SK-N-SH (cell line): ENCODE results near the gene STAG3. TPM values are rescaled to one million over a fixed set of nuclear protein-coding genes. Genes with fewer than 3 reads are reported as not detected.

Experiments
- CTCF ChIA-PET: fragments of 300-600, 350-600 bp; formaldehyde crosslinking; extraction: SDS; loops from one replicate; lab custom pipeline; 2021; lab: Yijun Ruan, JAX
- POLR2A ChIA-PET: fragments of 350-600 bp; sonication (Branson Sonifier 250); formaldehyde crosslinking; extraction: SDS; loops from one replicate; lab custom pipeline; 2020; ENCODE audit warnings: antibody characterized with exemption, inconsistent platforms; lab: Yijun Ruan, JAX
- DNase-seq: peaks from one replicate; pipeline ENCODE4 v3.0.0; 2012
- H2AFZ ChIP-seq: fragments of 200-600 bp; sonication (generic); 2 replicates; pipeline ENCODE4 v1.8.1; 2016; ENCODE audit warnings: antibody characterized with exemption, mild to moderate bottlenecking, low read depth
- H3F3A ChIP-seq: fragments of 200-600 bp; sonication (generic); replicated peaks from 2 replicates; pipeline ENCODE3; 2016; ENCODE audit warnings: antibody characterized with exemption, mild to moderate bottlenecking; ENCODE audit not compliant: insufficient read depth
- H3K27ac ChIP-seq, 2 experiments: fragments of 200-500 bp in 1 of 2; fragments of 200-600 bp in 1 of 2; sonication (Bioruptor generic) in 1 of 2; sonication (generic), shearing (Covaris generic) in 1 of 2; 2 replicates each; pipeline versions ENCODE4 v1.5.1 to v1.6.1; 2014 to 2016; ENCODE audit warnings: low read depth in 2 of 2, inconsistent platforms in 1 of 2, low read length in 1 of 2, mild to moderate bottlenecking in 1 of 2, mixed read lengths in 1 of 2
- H3K27me3 ChIP-seq: fragments of 200-600 bp; sonication (generic), shearing (Covaris generic); 2 replicates; pipeline ENCODE4 v1.6.1; 2016; ENCODE audit warnings: mixed run types; ENCODE audit not compliant: insufficient read depth
- H3K36me3 ChIP-seq, 2 experiments: fragments of 200-500 bp in 1 of 2; fragments of 200-600 bp in 1 of 2; sonication (Bioruptor generic) in 1 of 2; sonication (generic) in 1 of 2; replicated peaks in 1 of 2; 2 replicates each; pipeline versions ENCODE3 to v1.5.1; 2014 to 2016; ENCODE audit warnings: low read length in 1 of 2, mild to moderate bottlenecking in 1 of 2; ENCODE audit not compliant: insufficient read depth in 2 of 2, control insufficient read depth in 1 of 2
- H3K4me1 ChIP-seq, 2 experiments: fragments of 200-500 bp in 1 of 2; fragments of 200-600 bp in 1 of 2; sonication (Bioruptor generic) in 1 of 2; sonication (generic), shearing (Covaris generic) in 1 of 2; 2 replicates each; pipeline versions ENCODE4 v1.5.1 to v1.6.1; 2014 to 2016; ENCODE audit warnings: low read depth in 1 of 2, low read length in 1 of 2, mixed run types in 1 of 2; ENCODE audit not compliant: insufficient read depth in 2 of 2, control insufficient read depth in 1 of 2
- H3K4me2 ChIP-seq: fragments of 200-600 bp; sonication (generic), shearing (Covaris generic); 2 replicates; pipeline ENCODE4 v1.6.1; 2017; ENCODE audit warnings: mixed run types
- H3K4me3 ChIP-seq, 2 experiments: fragments of 200-500 bp in 1 of 2; fragments of 200-600 bp in 1 of 2; sonication (Bioruptor generic) in 1 of 2; sonication (generic), shearing (Covaris generic) in 1 of 2; 2 replicates each; pipeline versions ENCODE4 v1.5.1 to v1.8.1; 2014 to 2016; ENCODE audit warnings: low read depth in 2 of 2, inconsistent platforms in 1 of 2, low read length in 1 of 2, mild to moderate bottlenecking in 1 of 2, mixed read lengths in 1 of 2, moderate library complexity in 1 of 2
- H3K79me2 ChIP-seq: fragments of 200-600 bp; sonication (generic); 2 replicates; pipeline ENCODE4 v1.8.1; 2017; ENCODE audit warnings: mild to moderate bottlenecking; ENCODE audit not compliant: insufficient read depth
- H3K9ac ChIP-seq: fragments of 200-600 bp; sonication (generic); 2 replicates; pipeline ENCODE4 v1.6.1; 2017; ENCODE audit warnings: mixed run types
- H3K9me2 ChIP-seq: fragments of 200-600 bp; sonication (generic); 2 replicates; pipeline ENCODE4 v1.6.1; 2017; ENCODE audit warnings: mixed run types
- H3K9me3 ChIP-seq: fragments of 200-600 bp; sonication (generic); 2 replicates; pipeline ENCODE4 v1.6.1; 2017; ENCODE audit warnings: mixed run types, mild to moderate bottlenecking, moderate library complexity
- H4K20me1 ChIP-seq: fragments of 200-600 bp; sonication (generic); 2 replicates; pipeline ENCODE4 v1.6.1; 2017; ENCODE audit warnings: mild to moderate bottlenecking, mixed run types; ENCODE audit not compliant: insufficient read depth
- CHD2 ChIP-seq: fragments of 150-350 bp; IDR thresholded peaks from 2 replicates; pipeline ENCODE4 v1.6.1; 2018; ENCODE audit warnings: low read length; ENCODE audit not compliant: partially characterized antibody
- ELF1 ChIP-seq: IDR thresholded peaks from 2 replicates; pipeline ENCODE4 v1.4.0; 2012
- EP300 ChIP-seq, 2 experiments: IDR thresholded peaks; 2 replicates each; pipeline versions ENCODE4 v1.4.0 to v1.6.1; 2012; ENCODE audit warnings: borderline replicate concordance in 1 of 2, low read depth in 1 of 2, low read length in 1 of 2
- FOSL2 ChIP-seq: IDR thresholded peaks from 2 replicates; pipeline ENCODE4 v1.4.0; 2012; ENCODE audit warnings: low read depth, mild to moderate bottlenecking, moderate library complexity, borderline replicate concordance
- GABPA ChIP-seq: IDR thresholded peaks from 2 replicates; pipeline ENCODE4 v1.4.0; 2012; ENCODE audit warnings: low read depth, mild to moderate bottlenecking
- NFIC ChIP-seq: IDR thresholded peaks from 2 replicates; pipeline ENCODE4 v1.4.0; 2012; ENCODE audit warnings: borderline replicate concordance
- NRF1 ChIP-seq: IDR thresholded peaks from 2 replicates; pipeline ENCODE4 v1.6.1; 2012; ENCODE audit warnings: low read depth, mild to moderate bottlenecking, low read length
- RAD21 ChIP-seq: IDR thresholded peaks from 2 replicates; pipeline ENCODE4 v1.6.1; 2012; ENCODE audit warnings: mild to moderate bottlenecking, low read length
- RFX5 ChIP-seq: IDR thresholded peaks from 2 replicates; pipeline ENCODE4 v1.6.1; 2012; ENCODE audit warnings: mild to moderate bottlenecking, improper control_type of control experiment, low read length
- SMC3 ChIP-seq: IDR thresholded peaks from 2 replicates; pipeline ENCODE4 v1.6.1; 2012; ENCODE audit warnings: low read depth, low read length, improper control_type of control experiment
- TCF12 ChIP-seq: IDR thresholded peaks from 2 replicates; pipeline ENCODE4 v1.4.0; 2012
- WGBS: methylation state at CpG from one replicate; pipeline ENCODE4 v1.1.6; 2017; ENCODE audit warnings: low lambda C conversion rate; 5-methylcytosine and 5-hydroxymethylcytosine counted together
- polyA plus RNA-seq, 3 experiments: library from polyadenylated mRNA; depleted of rRNA; stranded (reverse); fragments of >200 nt; gene quantifications; 2 replicates each; pipeline ENCODE4 v1.2.3, GENCODE V29; 2012
- TF ChIP-seq, protein P1 (sequence below): fragments of 200-600 bp; sonication (generic); IDR thresholded peaks from 2 replicates; pipeline ENCODE4 v1.6.1; 2017; ENCODE audit warnings: antibody characterized with exemption, mild to moderate bottlenecking, moderate library complexity
- TF ChIP-seq, protein P2 (sequence below): fragments of 150-350 bp; IDR thresholded peaks from 2 replicates; pipeline ENCODE4 v1.6.1; 2017; ENCODE audit warnings: antibody characterized with exemption, low read length, low read depth, borderline replicate concordance
- TF ChIP-seq, protein P3 (sequence below): IDR thresholded peaks from 2 replicates; pipeline ENCODE4 v1.6.1; 2012; ENCODE audit warnings: mild to moderate bottlenecking, low read depth, low read length, moderate library complexity
- TF ChIP-seq, protein P4 (sequence below): IDR thresholded peaks from 2 replicates; pipeline ENCODE4; 2012
- TF ChIP-seq, protein P5 (sequence below): fragments of 150-350 bp; IDR thresholded peaks from 2 replicates; pipeline ENCODE4 v1.6.1; 2016; ENCODE audit warnings: mild to moderate bottlenecking, low read depth, low read length

STAG3 gene
- polyA plus RNA-seq, 1 of the 3 experiments (the other 2 are of a cell fraction): 0.10 TPM

DNA sequence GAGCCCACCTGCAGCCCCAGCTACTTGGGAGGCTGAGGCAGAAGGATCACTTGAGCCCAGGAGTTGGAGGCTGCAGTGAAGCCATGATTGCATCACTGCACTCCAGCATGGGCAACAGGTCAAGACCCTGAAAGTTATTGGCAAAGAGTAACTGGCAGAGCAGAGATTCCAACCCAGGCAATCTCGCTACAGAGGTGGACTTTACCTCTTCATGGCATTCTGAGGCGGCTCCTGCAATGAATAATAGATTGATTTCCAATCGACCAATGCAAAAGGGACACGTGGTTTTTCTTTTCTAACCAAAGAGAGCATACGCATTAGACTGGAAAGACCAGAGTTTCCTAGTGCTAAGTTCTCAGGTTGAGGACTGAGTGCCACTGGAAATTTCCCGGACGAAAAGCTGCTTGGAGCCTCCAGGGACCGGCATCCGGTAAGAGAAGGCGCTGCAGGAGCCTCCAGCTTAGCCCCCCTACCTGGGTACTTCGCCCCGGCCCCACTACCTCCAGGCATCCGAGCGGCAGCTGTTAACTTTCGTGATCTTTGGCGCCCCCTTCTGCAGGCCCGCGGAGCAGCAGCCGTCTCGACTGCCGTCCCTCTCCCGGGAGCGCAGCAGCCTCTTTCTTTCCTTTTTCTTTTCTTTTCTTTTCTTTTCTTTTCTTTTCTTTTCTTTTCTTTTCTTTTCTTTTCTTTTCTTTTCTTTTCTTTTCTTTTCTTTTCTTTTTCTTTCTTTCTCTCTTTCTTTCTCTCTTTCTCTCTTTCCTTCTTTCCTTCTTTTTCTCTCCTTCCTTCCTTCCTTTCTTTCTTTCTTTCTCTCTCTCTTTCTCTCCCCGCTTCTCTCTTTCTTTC lies 46.9 kb upstream of the STAG3 start:
- Histone ChIP-seq H3K4me3 (no peak overlapping the region; a peak in 1 of 4 replicates), H3K27me3 (no peaks in the 10 kb centered on the region), H2AFZ (peak overlapping the region; percentile 83), H3K9ac (no peak overlapping the region), H3K79me2 (peaks cover 7% of the 10 kb centered on the region; the same call in 1 of the 2 replicates)
- TF ChIP-seq CHD2 (no peak), TCF12 (no peak), SMC3 (peak; percentile 59), RAD21 (peak; percentile 79)
- TF ChIP-seq, protein P1, sequence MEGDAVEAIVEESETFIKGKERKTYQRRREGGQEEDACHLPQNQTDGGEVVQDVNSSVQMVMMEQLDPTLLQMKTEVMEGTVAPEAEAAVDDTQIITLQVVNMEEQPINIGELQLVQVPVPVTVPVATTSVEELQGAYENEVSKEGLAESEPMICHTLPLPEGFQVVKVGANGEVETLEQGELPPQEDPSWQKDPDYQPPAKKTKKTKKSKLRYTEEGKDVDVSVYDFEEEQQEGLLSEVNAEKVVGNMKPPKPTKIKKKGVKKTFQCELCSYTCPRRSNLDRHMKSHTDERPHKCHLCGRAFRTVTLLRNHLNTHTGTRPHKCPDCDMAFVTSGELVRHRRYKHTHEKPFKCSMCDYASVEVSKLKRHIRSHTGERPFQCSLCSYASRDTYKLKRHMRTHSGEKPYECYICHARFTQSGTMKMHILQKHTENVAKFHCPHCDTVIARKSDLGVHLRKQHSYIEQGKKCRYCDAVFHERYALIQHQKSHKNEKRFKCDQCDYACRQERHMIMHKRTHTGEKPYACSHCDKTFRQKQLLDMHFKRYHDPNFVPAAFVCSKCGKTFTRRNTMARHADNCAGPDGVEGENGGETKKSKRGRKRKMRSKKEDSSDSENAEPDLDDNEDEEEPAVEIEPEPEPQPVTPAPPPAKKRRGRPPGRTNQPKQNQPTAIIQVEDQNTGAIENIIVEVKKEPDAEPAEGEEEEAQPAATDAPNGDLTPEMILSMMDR: peak; percentile 98
- TF ChIP-seq, all 33 proteins: peak for 3
- Histone ChIP-seq H4K20me1 (no peaks in the 10 kb centered on the region), H3F3A (peaks cover 31% of the 10 kb centered on the region), H3K4me1 (peaks cover 10% of the 10 kb centered on the region in 2 experiments; a peak in 2 of 4 replicates), H3K9me2 (no peaks in the 10 kb centered on the region), H3K27ac (no peak overlapping the region), H3K4me2 (peak overlapping the region; percentile 54), H3K36me3 (no peaks in the 10 kb centered on the region), H3K9me3 (no peaks in the 10 kb centered on the region)
- ChIA-PET CTCF (interaction anchor here (0.6 to 13.6 kb wide), 50 partner anchors 9 to 596 kb away, joined by 3 to 262 read pairs (median 5); partner anchors contain the start of genes AP4M1, CNPY4, GAL3ST4 and GPC2), POLR2A (interaction anchor here (0.7 to 3.1 kb wide), 3 partner anchors 18 to 46 kb away, joined by 3 to 12 read pairs (median 3); partner anchors contain the start of genes AP4M1, LAMTOR4 and MCM7)
- WGBS: 20% methylated on average over 24 of the region's 24 CpGs
- peak; percentile 88 for DNase-seq

DNA sequence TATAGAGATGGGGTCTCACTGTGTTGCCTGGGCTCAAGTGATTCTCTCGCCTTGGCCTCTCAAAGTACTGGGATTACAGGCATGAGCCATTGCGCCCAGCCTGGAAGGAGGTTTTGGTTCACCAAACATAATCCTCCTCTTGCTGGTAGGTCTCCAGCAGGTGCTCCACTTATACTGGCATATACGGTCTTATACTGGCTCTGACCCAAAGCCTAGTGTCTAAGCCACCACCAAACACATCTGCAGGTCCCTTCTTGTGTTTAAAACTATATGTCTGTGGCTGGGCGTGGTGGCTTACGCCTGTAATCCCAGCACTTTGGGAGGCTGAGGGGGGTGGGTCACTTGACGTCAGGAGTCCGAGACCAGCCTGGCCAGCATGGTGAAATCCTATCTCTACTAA lies 45.6 kb upstream of the STAG3 start:
- Histone ChIP-seq H3K4me3 (no peak overlapping the region), H3K4me2 (no peak overlapping the region), H3K9ac (no peak overlapping the region), H3K9me3 (no peaks in the 10 kb centered on the region), H3K9me2 (no peaks in the 10 kb centered on the region), H3F3A (peaks cover 27% of the 10 kb centered on the region), H3K4me1 (peaks cover 5 to 10% of the 10 kb centered on the region in 2 experiments; a peak in 2 of 4 replicates), H2AFZ (no peak overlapping the region), H3K36me3 (no peaks in the 10 kb centered on the region), H4K20me1 (no peaks in the 10 kb centered on the region), H3K27me3 (no peaks in the 10 kb centered on the region), H3K27ac (no peak overlapping the region), H3K79me2 (no peaks in the 10 kb centered on the region)
- POLR2A ChIA-PET: interaction anchor here (1.1 to 3.1 kb wide), 2 partner anchors 17 to 31 kb away, joined by 4 to 12 read pairs; partner anchors contain the start of genes AP4M1, LAMTOR4 and MCM7
- 72% methylated on average over 7 of the region's 7 CpGs for WGBS
- no peak for DNase-seq
- CTCF ChIA-PET: interaction anchor here (0.6 to 13.6 kb wide), 42 partner anchors 8 to 536 kb away, joined by 3 to 262 read pairs (median 6); partner anchors contain the start of genes AP4M1, CNPY4, GAL3ST4 and GPC2
- no peak for TF ChIP-seq NFIC
- TF ChIP-seq, protein P2, sequence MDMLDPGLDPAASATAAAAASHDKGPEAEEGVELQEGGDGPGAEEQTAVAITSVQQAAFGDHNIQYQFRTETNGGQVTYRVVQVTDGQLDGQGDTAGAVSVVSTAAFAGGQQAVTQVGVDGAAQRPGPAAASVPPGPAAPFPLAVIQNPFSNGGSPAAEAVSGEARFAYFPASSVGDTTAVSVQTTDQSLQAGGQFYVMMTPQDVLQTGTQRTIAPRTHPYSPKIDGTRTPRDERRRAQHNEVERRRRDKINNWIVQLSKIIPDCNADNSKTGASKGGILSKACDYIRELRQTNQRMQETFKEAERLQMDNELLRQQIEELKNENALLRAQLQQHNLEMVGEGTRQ: no peak
- TF ChIP-seq ELF1: no peak
- TF ChIP-seq, protein P3, sequence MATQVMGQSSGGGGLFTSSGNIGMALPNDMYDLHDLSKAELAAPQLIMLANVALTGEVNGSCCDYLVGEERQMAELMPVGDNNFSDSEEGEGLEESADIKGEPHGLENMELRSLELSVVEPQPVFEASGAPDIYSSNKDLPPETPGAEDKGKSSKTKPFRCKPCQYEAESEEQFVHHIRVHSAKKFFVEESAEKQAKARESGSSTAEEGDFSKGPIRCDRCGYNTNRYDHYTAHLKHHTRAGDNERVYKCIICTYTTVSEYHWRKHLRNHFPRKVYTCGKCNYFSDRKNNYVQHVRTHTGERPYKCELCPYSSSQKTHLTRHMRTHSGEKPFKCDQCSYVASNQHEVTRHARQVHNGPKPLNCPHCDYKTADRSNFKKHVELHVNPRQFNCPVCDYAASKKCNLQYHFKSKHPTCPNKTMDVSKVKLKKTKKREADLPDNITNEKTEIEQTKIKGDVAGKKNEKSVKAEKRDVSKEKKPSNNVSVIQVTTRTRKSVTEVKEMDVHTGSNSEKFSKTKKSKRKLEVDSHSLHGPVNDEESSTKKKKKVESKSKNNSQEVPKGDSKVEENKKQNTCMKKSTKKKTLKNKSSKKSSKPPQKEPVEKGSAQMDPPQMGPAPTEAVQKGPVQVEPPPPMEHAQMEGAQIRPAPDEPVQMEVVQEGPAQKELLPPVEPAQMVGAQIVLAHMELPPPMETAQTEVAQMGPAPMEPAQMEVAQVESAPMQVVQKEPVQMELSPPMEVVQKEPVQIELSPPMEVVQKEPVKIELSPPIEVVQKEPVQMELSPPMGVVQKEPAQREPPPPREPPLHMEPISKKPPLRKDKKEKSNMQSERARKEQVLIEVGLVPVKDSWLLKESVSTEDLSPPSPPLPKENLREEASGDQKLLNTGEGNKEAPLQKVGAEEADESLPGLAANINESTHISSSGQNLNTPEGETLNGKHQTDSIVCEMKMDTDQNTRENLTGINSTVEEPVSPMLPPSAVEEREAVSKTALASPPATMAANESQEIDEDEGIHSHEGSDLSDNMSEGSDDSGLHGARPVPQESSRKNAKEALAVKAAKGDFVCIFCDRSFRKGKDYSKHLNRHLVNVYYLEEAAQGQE: no peak
- TF ChIP-seq, protein P4, sequence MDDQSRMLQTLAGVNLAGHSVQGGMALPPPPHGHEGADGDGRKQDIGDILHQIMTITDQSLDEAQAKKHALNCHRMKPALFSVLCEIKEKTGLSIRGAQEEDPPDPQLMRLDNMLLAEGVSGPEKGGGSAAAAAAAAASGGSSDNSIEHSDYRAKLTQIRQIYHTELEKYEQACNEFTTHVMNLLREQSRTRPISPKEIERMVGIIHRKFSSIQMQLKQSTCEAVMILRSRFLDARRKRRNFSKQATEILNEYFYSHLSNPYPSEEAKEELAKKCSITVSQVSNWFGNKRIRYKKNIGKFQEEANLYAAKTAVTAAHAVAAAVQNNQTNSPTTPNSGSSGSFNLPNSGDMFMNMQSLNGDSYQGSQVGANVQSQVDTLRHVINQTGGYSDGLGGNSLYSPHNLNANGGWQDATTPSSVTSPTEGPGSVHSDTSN: no peak
- no peak for TF ChIP-seq RFX5
- no peak for TF ChIP-seq GABPA
- TF ChIP-seq NRF1: no peak
- no peak for TF ChIP-seq FOSL2
- no peak for TF ChIP-seq EP300 (IDR thresholded peaks at IDR 0.05; ENCODE audit: borderline replicate concordance in 1 of 2, low read depth in 1 of 2, low read length in 1 of 2)
- TF ChIP-seq, protein P5, sequence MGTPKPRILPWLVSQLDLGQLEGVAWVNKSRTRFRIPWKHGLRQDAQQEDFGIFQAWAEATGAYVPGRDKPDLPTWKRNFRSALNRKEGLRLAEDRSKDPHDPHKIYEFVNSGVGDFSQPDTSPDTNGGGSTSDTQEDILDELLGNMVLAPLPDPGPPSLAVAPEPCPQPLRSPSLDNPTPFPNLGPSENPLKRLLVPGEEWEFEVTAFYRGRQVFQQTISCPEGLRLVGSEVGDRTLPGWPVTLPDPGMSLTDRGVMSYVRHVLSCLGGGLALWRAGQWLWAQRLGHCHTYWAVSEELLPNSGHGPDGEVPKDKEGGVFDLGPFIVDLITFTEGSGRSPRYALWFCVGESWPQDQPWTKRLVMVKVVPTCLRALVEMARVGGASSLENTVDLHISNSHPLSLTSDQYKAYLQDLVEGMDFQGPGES: no peak
